ENCODE data around the gene THRB.

THRB gene

GRCh38 chr3:24470277-24470676, 24.4 kb downstream of the THRB start:
- ATAC-seq (replicated peaks) (no peak), DNase-seq (no peak)
- peaks cover 0 to 2% of the 10 kb centered on the region in 2 donors for H3K36me3 Mint-ChIP-seq
- peaks cover 0 to 4% of the 10 kb centered on the region in 2 donors for H3K27me3 Mint-ChIP-seq
- peaks cover 3 to 7% of the 10 kb centered on the region in 2 donors for H3K9me3 Mint-ChIP-seq
- H3K4me3 Mint-ChIP-seq = no peak overlapping the region
- H3K27ac Mint-ChIP-seq = no peak overlapping the region
- peaks cover 0 to 2% of the 10 kb centered on the region in 2 donors for H3K4me1 Mint-ChIP-seq

GRCh38 chr3:24464389-24464788, 30.3 kb downstream of the THRB start:
- Mint-ChIP-seq H3K4me3 (no peak overlapping the region), H3K27ac (no peak overlapping the region), H3K36me3 (no peaks in the 10 kb centered on the region), H3K27me3 (no peaks in the 10 kb centered on the region), H3K4me1 (peaks cover 0 to 1% of the 10 kb centered on the region in 2 donors), H3K9me3 (peaks cover 3 to 6% of the 10 kb centered on the region in 2 donors)
- no peak for ATAC-seq (replicated peaks)
- DNase-seq = no peak

- peaks cover 1 to 7% of the 10 kb centered on the region in 2 donors for H3K9me3 Mint-ChIP-seq
- H3K27ac Mint-ChIP-seq = no peak overlapping the region
- H3K4me1 Mint-ChIP-seq = peaks cover 0 to 1% of the 10 kb centered on the region in 2 donors
- DNase-seq (no peak), ATAC-seq (replicated peaks) (no peak)
- no peak overlapping the region for H3K4me3 Mint-ChIP-seq
- H3K36me3 Mint-ChIP-seq = peaks cover 0 to 3% of the 10 kb centered on the region in 2 donors
- H3K27me3 Mint-ChIP-seq = no peaks in the 10 kb centered on the region
Measured at GRCh38 chr3:24462737-24463136, 31.9 kb downstream of the THRB start.

GRCh38 chr3:24460974-24461373, 33.7 kb downstream of the THRB start:
- ATAC-seq (replicated peaks) (peak in 1 of 2 donors; percentile 18), DNase-seq (no peak)
- Mint-ChIP-seq H3K4me3 (no peak overlapping the region), H3K27me3 (no peaks in the 10 kb centered on the region), H3K4me1 (peaks cover 0 to 1% of the 10 kb centered on the region in 2 donors), H3K36me3 (peaks cover 0 to 3% of the 10 kb centered on the region in 2 donors), H3K9me3 (peaks cover 0 to 5% of the 10 kb centered on the region in 2 donors), H3K27ac (no peak overlapping the region)

GRCh38 chr3:24457719-24458118, 36.9 kb downstream of the THRB start:
- Mint-ChIP-seq H3K9me3 (peaks cover 0 to 3% of the 10 kb centered on the region in 2 donors), H3K27ac (no peak overlapping the region), H3K36me3 (peaks cover 0 to 3% of the 10 kb centered on the region in 2 donors), H3K4me3 (no peak overlapping the region), H3K4me1 (no peaks in the 10 kb centered on the region), H3K27me3 (no peaks in the 10 kb centered on the region)
- ATAC-seq (replicated peaks) = no peak
- DNase-seq = no peak

- no peak for DNase-seq
- no peak for ATAC-seq (replicated peaks)
- Mint-ChIP-seq H3K4me3 (no peak overlapping the region), H3K36me3 (peaks cover 0 to 3% of the 10 kb centered on the region in 2 donors), H3K9me3 (peaks cover 0 to 3% of the 10 kb centered on the region in 2 donors), H3K4me1 (peaks cover 0 to 3% of the 10 kb centered on the region in 2 donors), H3K27me3 (no peaks in the 10 kb centered on the region), H3K27ac (no peak overlapping the region)
Measured at GRCh38 chr3:24454856-24455255, 39.8 kb downstream of the THRB start.

- H3K27me3 Mint-ChIP-seq = no peaks in the 10 kb centered on the region
- H3K27ac Mint-ChIP-seq = no peak overlapping the region
- peaks cover 0 to 3% of the 10 kb centered on the region in 2 donors for H3K4me1 Mint-ChIP-seq
- H3K9me3 Mint-ChIP-seq = peaks cover 0 to 3% of the 10 kb centered on the region in 2 donors
- DNase-seq (no peak), ATAC-seq (replicated peaks) (no peak)
- peaks cover 0 to 3% of the 10 kb centered on the region in 2 donors for H3K36me3 Mint-ChIP-seq
- no peak overlapping the region for H3K4me3 Mint-ChIP-seq
Measured at GRCh38 chr3:24454393-24454792, 40.3 kb downstream of the THRB start.

- H3K27me3 Mint-ChIP-seq = no peaks in the 10 kb centered on the region
- no peak overlapping the region for H3K27ac Mint-ChIP-seq
- ATAC-seq (replicated peaks) (peak; percentile 44 to 77), DNase-seq (no peak)
- peaks cover 0 to 3% of the 10 kb centered on the region in 2 donors for H3K4me1 Mint-ChIP-seq
- H3K9me3 Mint-ChIP-seq = no peaks in the 10 kb centered on the region
- H3K4me3 Mint-ChIP-seq = no peak overlapping the region
- no peaks in the 10 kb centered on the region for H3K36me3 Mint-ChIP-seq
Measured at GRCh38 chr3:24451461-24452099, 43.1 kb downstream of the THRB start.

- Mint-ChIP-seq H3K4me3 (no peak overlapping the region), H3K36me3 (no peaks in the 10 kb centered on the region), H3K4me1 (peaks cover 0 to 5% of the 10 kb centered on the region in 2 donors), H3K9me3 (no peaks in the 10 kb centered on the region), H3K27ac (no peak overlapping the region), H3K27me3 (no peaks in the 10 kb centered on the region)
- ATAC-seq (replicated peaks) = no peak
- DNase-seq = no peak
Measured at GRCh38 chr3:24450160-24450907, 44.3 kb downstream of the THRB start.

- ATAC-seq (replicated peaks) = no peak
- Mint-ChIP-seq H3K9me3 (no peaks in the 10 kb centered on the region), H3K27me3 (no peaks in the 10 kb centered on the region), H3K4me1 (peaks cover 0 to 5% of the 10 kb centered on the region in 2 donors), H3K4me3 (no peak overlapping the region), H3K27ac (peak overlapping the region; percentile 62), H3K36me3 (no peaks in the 10 kb centered on the region)
- no peak for DNase-seq
Measured at GRCh38 chr3:24447836-24448235, 46.8 kb downstream of the THRB start.

GRCh38 chr3:24446032-24446431, 48.6 kb downstream of the THRB start:
- DNase-seq = no peak
- no peak overlapping the region for H3K27ac Mint-ChIP-seq
- no peak for ATAC-seq (replicated peaks)
- no peaks in the 10 kb centered on the region for H3K9me3 Mint-ChIP-seq
- no peak overlapping the region for H3K4me3 Mint-ChIP-seq
- no peaks in the 10 kb centered on the region for H3K36me3 Mint-ChIP-seq
- H3K4me1 Mint-ChIP-seq = peaks cover 0 to 2% of the 10 kb centered on the region in 2 donors
- no peaks in the 10 kb centered on the region for H3K27me3 Mint-ChIP-seq

- ATAC-seq (replicated peaks) (no peak), DNase-seq (no peak)
- peaks cover 0 to 3% of the 10 kb centered on the region in 2 donors for H3K4me1 Mint-ChIP-seq
- H3K36me3 Mint-ChIP-seq = no peaks in the 10 kb centered on the region
- no peak overlapping the region for H3K4me3 Mint-ChIP-seq
- no peaks in the 10 kb centered on the region for H3K9me3 Mint-ChIP-seq
- no peaks in the 10 kb centered on the region for H3K27me3 Mint-ChIP-seq
- no peak overlapping the region for H3K27ac Mint-ChIP-seq
Measured at GRCh38 chr3:24443476-24443875, 51.2 kb downstream of the THRB start.

GRCh38 chr3:24440760-24441464, 53.7 kb downstream of the THRB start:
- no peaks in the 10 kb centered on the region for H3K9me3 Mint-ChIP-seq
- peaks cover 1 to 2% of the 10 kb centered on the region in 2 donors for H3K4me1 Mint-ChIP-seq
- H3K27me3 Mint-ChIP-seq = no peaks in the 10 kb centered on the region
- ATAC-seq (replicated peaks) (no peak), DNase-seq (no peak)
- no peak overlapping the region for H3K4me3 Mint-ChIP-seq
- H3K27ac Mint-ChIP-seq = no peak overlapping the region
- no peaks in the 10 kb centered on the region for H3K36me3 Mint-ChIP-seq

GRCh38 chr3:24439021-24439420, 55.6 kb downstream of the THRB start:
- no peak overlapping the region for H3K27ac Mint-ChIP-seq
- H3K27me3 Mint-ChIP-seq = no peaks in the 10 kb centered on the region
- H3K9me3 Mint-ChIP-seq = no peaks in the 10 kb centered on the region
- H3K4me1 Mint-ChIP-seq = peaks cover 9 to 13% of the 10 kb centered on the region in 2 donors
- no peak overlapping the region for H3K4me3 Mint-ChIP-seq
- DNase-seq (no peak), ATAC-seq (replicated peaks) (no peak)
- H3K36me3 Mint-ChIP-seq = no peaks in the 10 kb centered on the region

Data from stimulated activated naive B cell treated with anti-CD40 and anti-IgM and Interleukin-4, amounts not matched to agents 10 μg/mL and 1 μg/mL and 100 μg/mL, for 72 hours (primary cell).